Measurements from ENCODE around the gene EP300. TPM values are rescaled to one million over a fixed set of nuclear protein-coding genes. Genes with fewer than 3 reads are reported as not detected.

EP300 gene
- total RNA-seq, 2 experiments from 2014 or later = 35.6 to 39.9 TPM

- ChIA-PET POLR2A (no interaction called here), CTCF (no interaction called here)
- Mint-ChIP-seq H3K9me3 (no peaks in the 10 kb centered on the region), H3K4me3 (no peak overlapping the region), H3K4me1 (ENCODE audit: low read depth) (peaks cover 22% of the 10 kb centered on the region), H3K36me3 (peaks cover 8% of the 10 kb centered on the region), H3K27ac (no peak overlapping the region), H3K27me3 (no peaks in the 10 kb centered on the region)
- no peak for DNase-seq
- intact Hi-C loops (cut with micrococcal nuclease) = no loop called here
Measured at GRCh38 chr22:41201141-41201540, 108.7 kb downstream of the EP300 start.

GRCh38 chr22:41203118-41203517, 110.7 kb downstream of the EP300 start:
- Mint-ChIP-seq H3K4me1 (ENCODE audit: low read depth) (peaks cover 30% of the 10 kb centered on the region), H3K4me3 (no peak overlapping the region), H3K27ac (no peak overlapping the region), H3K27me3 (no peaks in the 10 kb centered on the region), H3K9me3 (no peaks in the 10 kb centered on the region), H3K36me3 (peaks cover 8% of the 10 kb centered on the region)
- CTCF ChIA-PET = interaction anchor here (0.7 kb wide), 1 partner anchor 269 kb away, joined by 4 read pairs; no protein-coding TSS in a partner anchor
- intact Hi-C loops (cut with micrococcal nuclease) = no loop called here
- POLR2A ChIA-PET = no interaction called here
- DNase-seq = no peak

GRCh38 chr22:41204066-41204465, 111.7 kb downstream of the EP300 start:
- H3K4me1 Mint-ChIP-seq (ENCODE audit: low read depth) = peaks cover 26% of the 10 kb centered on the region
- no peaks in the 10 kb centered on the region for H3K9me3 Mint-ChIP-seq
- no peaks in the 10 kb centered on the region for H3K27me3 Mint-ChIP-seq
- ChIA-PET CTCF (no interaction called here), POLR2A (no interaction called here)
- intact Hi-C loops (cut with micrococcal nuclease) = no loop called here
- H3K27ac Mint-ChIP-seq = no peak overlapping the region
- DNase-seq = no peak
- H3K36me3 Mint-ChIP-seq = peaks cover 8% of the 10 kb centered on the region
- no peak overlapping the region for H3K4me3 Mint-ChIP-seq

GRCh38 chr22:41204992-41205900, 112.9 kb downstream of the EP300 start, which contains the start of gene L3MBTL2:
Gene L3MBTL2 (plus strand): TSS chr22:41205312. CDS start chr22:41205363, 51 bp downstream.
- CTCF ChIA-PET = no interaction called here
- no peaks in the 10 kb centered on the region for H3K27me3 Mint-ChIP-seq
- DNase-seq = peak; percentile 99
- intact Hi-C loops (cut with micrococcal nuclease) = loop anchor here (5.0 kb wide), 2 partner anchors 82 to 177 kb away; partner anchors contain the start of genes RANGAP1 and TEF
- peak within 1 kb of the TSS; percentile 92 for H3K27ac Mint-ChIP-seq
- H3K9me3 Mint-ChIP-seq = no peaks in the 10 kb centered on the region
- H3K4me1 Mint-ChIP-seq (ENCODE audit: low read depth) = peaks cover 26% of the 10 kb centered on the region
- peak within 1 kb of the TSS; percentile 95 for H3K4me3 Mint-ChIP-seq
- H3K36me3 Mint-ChIP-seq = peaks cover 13% of the 10 kb centered on the region
- POLR2A ChIA-PET = no interaction called here

- H3K27me3 Mint-ChIP-seq = no peaks in the 10 kb centered on the region
Measured at GRCh38 chr22:41206719-41207118, 114.3 kb downstream of the EP300 start.

GRCh38 chr22:41215409-41215808, 123.0 kb downstream of the EP300 start:
- intact Hi-C loops (cut with micrococcal nuclease) = no loop called here
- Mint-ChIP-seq H3K27ac (no peak overlapping the region), H3K9me3 (no peaks in the 10 kb centered on the region), H3K4me1 (ENCODE audit: low read depth) (peaks cover 19% of the 10 kb centered on the region), H3K27me3 (no peaks in the 10 kb centered on the region), H3K4me3 (no peak overlapping the region), H3K36me3 (peaks cover 34% of the 10 kb centered on the region)
- ChIA-PET CTCF (interaction anchor here (0.9 to 5.3 kb wide), 3 partner anchors 18 to 317 kb away, joined by 4 to 21 read pairs (median 4); no protein-coding TSS in a partner anchor), POLR2A (no interaction called here)
- DNase-seq = no peak

More at GRCh38 chr22:41206719-41207118, 114.3 kb downstream of the EP300 start:
- peaks cover 18% of the 10 kb centered on the region for H3K36me3 Mint-ChIP-seq
- peaks cover 26% of the 10 kb centered on the region for H3K4me1 Mint-ChIP-seq (ENCODE audit: low read depth)
- DNase-seq = no peak
- intact Hi-C loops (cut with micrococcal nuclease) = loop anchor here (5.0 kb wide), 2 partner anchors 81 to 176 kb away; partner anchors contain the start of genes RANGAP1 and TEF
- H3K4me3 Mint-ChIP-seq = peak overlapping the region; percentile 43
- peak overlapping the region; percentile 42 for H3K27ac Mint-ChIP-seq
- H3K9me3 Mint-ChIP-seq = no peaks in the 10 kb centered on the region
- ChIA-PET CTCF (interaction anchor here (1.2 to 2.5 kb wide), 3 partner anchors 9 to 284 kb away, joined by 3 to 14 read pairs (median 4); no protein-coding TSS in a partner anchor), POLR2A (interaction anchor here (0.6 to 1.3 kb wide), 3 partner anchors 11 to 255 kb away, joined by 3 to 8 read pairs (median 4); no protein-coding TSS in a partner anchor)

GRCh38 chr22:41215926-41216325, 123.5 kb downstream of the EP300 start:
- H3K4me1 Mint-ChIP-seq (ENCODE audit: low read depth) = peaks cover 19% of the 10 kb centered on the region
- H3K36me3 Mint-ChIP-seq = peaks cover 30% of the 10 kb centered on the region
- ChIA-PET POLR2A (interaction anchor here (1.0 kb wide), 1 partner anchor 15 kb away, joined by 3 read pairs; no protein-coding TSS in a partner anchor), CTCF (interaction anchor here (0.9 to 5.3 kb wide), 3 partner anchors 18 to 317 kb away, joined by 4 to 21 read pairs (median 4); no protein-coding TSS in a partner anchor)
- no peak overlapping the region for H3K27ac Mint-ChIP-seq
- H3K4me3 Mint-ChIP-seq = no peak overlapping the region
- no peaks in the 10 kb centered on the region for H3K9me3 Mint-ChIP-seq
- intact Hi-C loops (cut with micrococcal nuclease) = no loop called here
- no peaks in the 10 kb centered on the region for H3K27me3 Mint-ChIP-seq
- DNase-seq = no peak

GRCh38 chr22:41216984-41217383, 124.6 kb downstream of the EP300 start:
- Mint-ChIP-seq H3K4me1 (ENCODE audit: low read depth) (peaks cover 19% of the 10 kb centered on the region), H3K9me3 (no peaks in the 10 kb centered on the region), H3K27me3 (no peaks in the 10 kb centered on the region), H3K36me3 (peaks cover 35% of the 10 kb centered on the region), H3K27ac (peak overlapping the region; percentile 44), H3K4me3 (no peak overlapping the region)
- CTCF ChIA-PET = interaction anchor here (5.3 kb wide), 1 partner anchor 20 kb away, joined by 21 read pairs; no protein-coding TSS in a partner anchor
- intact Hi-C loops (cut with micrococcal nuclease) = no loop called here
- no peak for DNase-seq
- POLR2A ChIA-PET = interaction anchor here (0.5 to 2.6 kb wide), 3 partner anchors 10 to 486 kb away, joined by 3 to 8 read pairs (median 3); no protein-coding TSS in a partner anchor

- H3K4me3 Mint-ChIP-seq = peak overlapping the region; percentile 34
- CTCF ChIA-PET = interaction anchor here (0.9 to 5.3 kb wide), 3 partner anchors 20 to 296 kb away, joined by 3 to 21 read pairs (median 9); no protein-coding TSS in a partner anchor
- peak overlapping the region; percentile 70 for H3K27ac Mint-ChIP-seq
- peaks cover 19% of the 10 kb centered on the region for H3K4me1 Mint-ChIP-seq (ENCODE audit: low read depth)
- no peaks in the 10 kb centered on the region for H3K27me3 Mint-ChIP-seq
- DNase-seq = peak; percentile 56
- H3K9me3 Mint-ChIP-seq = no peaks in the 10 kb centered on the region
- H3K36me3 Mint-ChIP-seq = peaks cover 34% of the 10 kb centered on the region
- intact Hi-C loops (cut with micrococcal nuclease) = no loop called here
- POLR2A ChIA-PET = interaction anchor here (0.9 to 2.6 kb wide), 2 partner anchors 10 to 21 kb away, joined by 3 to 8 read pairs; no protein-coding TSS in a partner anchor
Measured at GRCh38 chr22:41217553-41218157, 125.3 kb downstream of the EP300 start.

GRCh38 chr22:41222846-41223507, 130.6 kb downstream of the EP300 start:
- Mint-ChIP-seq H3K9me3 (no peaks in the 10 kb centered on the region), H3K27ac (peak overlapping the region; percentile 13), H3K4me3 (no peak overlapping the region), H3K27me3 (no peaks in the 10 kb centered on the region), H3K4me1 (ENCODE audit: low read depth) (peaks cover 3% of the 10 kb centered on the region), H3K36me3 (peaks cover 31% of the 10 kb centered on the region)
- intact Hi-C loops (cut with micrococcal nuclease) = no loop called here
- DNase-seq = no peak
- ChIA-PET POLR2A (no interaction called here), CTCF (interaction anchor here (0.9 kb wide), 1 partner anchor 15 kb away, joined by 3 read pairs; no protein-coding TSS in a partner anchor)

GRCh38 chr22:41223535-41223934, 131.1 kb downstream of the EP300 start:
- Mint-ChIP-seq H3K27ac (no peak overlapping the region), H3K4me1 (ENCODE audit: low read depth) (peaks cover 2% of the 10 kb centered on the region), H3K36me3 (peaks cover 32% of the 10 kb centered on the region), H3K4me3 (no peak overlapping the region), H3K9me3 (no peaks in the 10 kb centered on the region), H3K27me3 (no peaks in the 10 kb centered on the region)
- POLR2A ChIA-PET = no interaction called here
- intact Hi-C loops (cut with micrococcal nuclease) = no loop called here
- CTCF ChIA-PET = interaction anchor here (0.9 kb wide), 1 partner anchor 14 kb away, joined by 3 read pairs; no protein-coding TSS in a partner anchor
- no peak for DNase-seq

All from activated CD4-positive, alpha-beta memory T cell treated with anti-CD3 and anti-CD28 coated beads for 36 hours (primary cell).